RWPE1 (cell line): Measurements from ENCODE around the gene YLPM1.

Experiments
- CTCF ChIA-PET: fragments of 350-600 bp; sonication (Branson Sonifier 250); formaldehyde crosslinking; extraction: SDS; loops from one replicate; lab custom pipeline; 2021; lab: Yijun Ruan, JAX
- POLR2A ChIA-PET: fragments of 400-600 bp; formaldehyde crosslinking; extraction: SDS; loops from one replicate; lab custom pipeline; 2020; ENCODE audit warnings: antibody characterized with exemption; ENCODE audit not compliant: low non-redundant PET; lab: Yijun Ruan, JAX
- DNase-seq: peaks from one replicate; pipeline ENCODE4 v3.0.0; 2012; ENCODE audit warnings: low spot score
- H3K27ac ChIP-seq: fragments of 450-650 bp; 2 replicates; pipeline ENCODE4 v1.5.1; 2017
- TF ChIP-seq, protein P1 (sequence below): fragments of 450-650 bp; conservative IDR thresholded peaks from 2 replicates; pipeline ENCODE4 v1.5.1; 2017; ENCODE audit warnings: low read depth, mild to moderate bottlenecking

The YLPM1 gene

DNA sequence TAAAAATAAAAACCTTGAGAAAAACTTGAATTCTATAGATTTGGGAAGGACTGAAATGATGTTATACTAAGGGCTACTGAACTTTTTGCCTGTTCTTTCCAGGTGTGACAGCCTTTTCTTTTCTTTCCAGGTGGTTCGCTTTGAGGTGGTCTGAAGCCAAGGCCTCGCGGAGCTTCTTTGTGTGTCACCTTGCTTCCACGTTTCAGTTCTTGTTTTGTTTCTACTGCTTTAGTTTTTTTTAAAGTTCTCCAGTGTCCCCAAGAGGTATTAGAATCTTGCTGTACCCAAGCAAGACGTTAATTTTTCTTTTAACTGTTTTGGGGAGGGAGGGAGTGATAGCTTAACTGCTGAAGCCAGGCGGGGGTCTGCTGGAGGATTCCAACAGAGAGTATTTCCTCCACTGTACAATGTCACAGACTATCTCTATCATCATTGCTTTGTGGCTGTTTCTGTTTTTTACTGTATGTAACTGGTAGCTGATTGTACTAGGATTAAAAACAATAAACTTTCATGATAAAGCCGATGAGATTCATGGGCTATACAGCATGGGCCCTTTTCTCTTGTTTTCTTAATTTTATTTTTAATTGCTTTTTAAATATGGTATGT lies 72.6 kb downstream of the YLPM1 start:
- H3K27ac ChIP-seq: no peak overlapping the region
- TF ChIP-seq, protein P1, sequence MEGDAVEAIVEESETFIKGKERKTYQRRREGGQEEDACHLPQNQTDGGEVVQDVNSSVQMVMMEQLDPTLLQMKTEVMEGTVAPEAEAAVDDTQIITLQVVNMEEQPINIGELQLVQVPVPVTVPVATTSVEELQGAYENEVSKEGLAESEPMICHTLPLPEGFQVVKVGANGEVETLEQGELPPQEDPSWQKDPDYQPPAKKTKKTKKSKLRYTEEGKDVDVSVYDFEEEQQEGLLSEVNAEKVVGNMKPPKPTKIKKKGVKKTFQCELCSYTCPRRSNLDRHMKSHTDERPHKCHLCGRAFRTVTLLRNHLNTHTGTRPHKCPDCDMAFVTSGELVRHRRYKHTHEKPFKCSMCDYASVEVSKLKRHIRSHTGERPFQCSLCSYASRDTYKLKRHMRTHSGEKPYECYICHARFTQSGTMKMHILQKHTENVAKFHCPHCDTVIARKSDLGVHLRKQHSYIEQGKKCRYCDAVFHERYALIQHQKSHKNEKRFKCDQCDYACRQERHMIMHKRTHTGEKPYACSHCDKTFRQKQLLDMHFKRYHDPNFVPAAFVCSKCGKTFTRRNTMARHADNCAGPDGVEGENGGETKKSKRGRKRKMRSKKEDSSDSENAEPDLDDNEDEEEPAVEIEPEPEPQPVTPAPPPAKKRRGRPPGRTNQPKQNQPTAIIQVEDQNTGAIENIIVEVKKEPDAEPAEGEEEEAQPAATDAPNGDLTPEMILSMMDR: no peak
- CTCF ChIA-PET: interaction anchor here (1.1 kb wide), 1 partner anchor 25 kb away, joined by 3 read pairs; no protein-coding TSS in a partner anchor
- DNase-seq: no peak
- POLR2A ChIA-PET: no interaction called here

DNA sequence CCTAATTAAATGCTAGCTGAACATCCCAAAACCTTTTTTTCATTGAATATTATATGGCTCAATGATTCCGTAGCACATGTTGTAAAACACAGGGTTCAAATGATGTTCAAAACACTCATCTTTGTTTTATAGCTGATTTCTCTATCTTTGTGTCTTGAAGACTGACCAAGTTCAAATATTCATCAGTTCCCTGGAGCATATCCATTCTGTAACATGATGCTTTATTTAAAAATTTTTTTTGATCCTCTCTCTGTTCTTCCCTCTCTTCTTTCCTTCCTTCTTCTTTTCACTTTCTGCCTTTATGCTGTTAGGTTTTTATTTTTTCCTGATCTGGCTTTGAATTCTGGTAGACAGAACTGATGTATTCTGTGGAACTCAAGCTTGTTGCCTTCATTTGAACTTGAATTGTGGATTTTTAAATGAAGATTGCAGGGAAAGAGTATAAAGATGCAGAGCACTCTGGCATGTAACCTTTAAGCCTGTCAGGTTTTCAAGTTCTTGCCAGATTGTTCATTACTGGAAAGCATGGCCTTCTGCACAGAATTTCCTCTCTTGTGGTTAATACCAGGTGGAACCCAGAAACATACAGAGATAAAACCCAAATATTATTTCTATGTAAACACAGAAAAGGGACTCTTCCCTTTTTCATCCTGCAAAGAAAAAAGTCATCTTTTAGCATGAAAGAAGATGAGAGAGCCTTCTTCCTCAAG lies 73.3 kb downstream of the YLPM1 start:
- ChIA-PET CTCF (interaction anchor here (1.1 kb wide), 1 partner anchor 24 kb away, joined by 3 read pairs; no protein-coding TSS in a partner anchor), POLR2A (no interaction called here)
- TF ChIP-seq, protein P1: no peak
- no peak for DNase-seq
- no peak overlapping the region for H3K27ac ChIP-seq

DNA sequence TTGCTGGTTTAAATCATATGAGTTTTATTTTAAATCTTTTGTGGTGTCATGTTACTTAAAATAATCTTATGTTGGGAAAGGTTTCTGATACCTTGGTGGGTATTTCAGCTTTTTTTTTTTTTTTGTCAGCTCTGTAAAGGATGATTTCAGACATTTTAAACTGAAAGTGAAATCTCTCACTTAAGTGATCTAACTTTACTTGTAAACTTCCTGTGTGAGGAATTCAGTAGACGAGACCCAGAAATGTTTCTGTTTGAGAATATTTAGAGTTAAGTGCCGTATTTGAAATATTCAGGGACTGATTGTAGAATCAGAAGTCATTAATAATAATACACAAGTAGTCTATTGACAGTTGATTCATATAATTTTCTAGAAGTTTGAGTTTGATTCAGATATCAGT lies 75.0 kb downstream of the YLPM1 start:
- no peak overlapping the region for H3K27ac ChIP-seq

DNA sequence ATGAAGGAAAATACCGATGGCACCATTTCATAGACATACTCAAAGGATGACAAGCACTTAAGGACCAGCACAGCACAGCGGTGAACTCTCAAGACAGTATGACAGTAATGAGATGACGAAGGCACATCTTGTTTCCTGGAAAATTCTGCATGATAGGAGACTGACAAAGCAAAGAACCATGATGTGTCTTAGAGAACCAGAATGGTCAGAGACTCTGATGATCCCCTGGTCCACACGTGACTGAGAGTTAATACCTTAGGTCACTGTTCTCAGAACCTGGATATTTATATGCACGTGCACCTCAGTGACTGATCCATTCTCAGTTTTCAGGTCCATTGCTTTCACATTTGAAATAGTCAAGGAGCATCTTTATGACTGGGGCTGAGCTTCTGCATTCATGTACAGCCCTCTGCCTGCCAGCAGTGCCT lies 77.5 kb downstream of the YLPM1 start:
- H3K27ac ChIP-seq: no peak overlapping the region
- TF ChIP-seq, protein P1: no peak
- ChIA-PET CTCF (interaction anchor here (0.6 kb wide), 3 partner anchors 12 to 455 kb away, joined by 3 to 4 read pairs (median 3); no protein-coding TSS in a partner anchor), POLR2A (no interaction called here)
- no peak for DNase-seq

More for the DNA sequence above, 75.0 kb downstream of the YLPM1 start:
- TF ChIP-seq, protein P1: no peak
- DNase-seq: no peak
- POLR2A ChIA-PET: no interaction called here
- CTCF ChIA-PET: no interaction called here

DNA sequence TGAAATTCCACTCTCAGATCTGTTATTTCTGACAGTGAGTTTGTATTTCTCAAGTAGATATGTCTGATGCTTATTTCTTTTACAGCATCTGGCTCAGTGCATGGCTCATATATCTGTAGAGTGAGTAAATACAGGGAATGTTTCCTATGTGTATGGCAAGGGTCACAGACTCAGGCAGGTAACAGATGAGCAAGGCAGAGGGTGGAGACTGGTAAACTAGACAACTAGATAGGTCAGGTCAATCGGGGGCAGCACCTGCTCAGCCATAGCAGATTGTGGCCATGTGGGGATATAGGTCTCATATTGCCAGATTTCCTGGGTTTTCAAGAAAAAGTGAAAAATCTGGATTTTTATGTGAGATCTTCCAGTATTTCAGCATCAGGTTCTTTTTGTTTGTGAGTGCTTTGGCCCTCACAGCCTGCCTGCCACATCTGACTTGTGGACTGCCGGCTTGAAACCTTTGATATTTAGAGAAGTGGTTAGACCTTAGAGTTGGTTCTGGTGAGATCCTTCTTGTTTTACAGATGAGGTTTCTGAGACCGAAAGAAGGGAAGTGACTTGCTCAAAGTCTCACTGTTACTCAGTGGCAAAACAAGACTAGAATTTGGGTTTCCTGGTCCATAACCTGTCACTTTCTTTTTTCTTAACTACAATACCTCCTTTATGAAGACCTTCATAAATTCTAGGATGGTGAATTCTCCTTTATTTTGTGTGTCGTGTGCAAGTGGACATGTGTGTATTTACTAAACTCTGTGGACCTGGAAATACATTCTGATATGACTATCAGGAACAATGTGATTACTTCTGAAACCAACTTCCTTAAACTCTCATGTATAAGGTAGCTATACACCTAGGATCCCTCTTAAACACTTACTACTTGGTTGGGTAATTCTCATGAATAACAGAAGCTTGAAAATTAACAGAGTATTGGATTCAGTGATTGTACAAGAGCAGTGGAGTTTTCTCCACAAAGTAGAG lies 78.4 kb downstream of the YLPM1 start:
- POLR2A ChIA-PET: no interaction called here
- DNase-seq: no peak
- no peak overlapping the region for H3K27ac ChIP-seq
- CTCF ChIA-PET: interaction anchor here (0.6 to 2.1 kb wide), 2 partner anchors 11 to 19 kb away, joined by 4 to 7 read pairs; no protein-coding TSS in a partner anchor
- TF ChIP-seq, protein P1: no peak

DNA sequence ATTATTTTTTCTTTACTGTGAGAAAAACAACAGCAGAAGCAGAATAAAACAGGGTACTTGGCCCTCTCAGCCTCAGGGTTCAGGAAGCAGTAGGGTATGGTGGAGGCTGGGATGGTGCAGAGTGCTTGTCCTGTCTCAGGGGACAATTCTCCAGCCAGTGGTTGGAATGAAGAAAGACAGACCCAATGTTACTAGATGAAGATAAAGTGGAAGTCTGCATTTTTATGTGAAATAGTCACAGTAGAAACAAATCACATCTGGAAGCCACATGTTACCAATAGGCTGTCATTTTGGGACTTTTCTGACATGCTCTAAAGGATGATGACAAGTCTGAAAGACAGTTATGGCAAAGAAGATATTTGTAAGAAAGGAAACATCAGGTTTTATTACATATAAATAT lies 80.5 kb downstream of the YLPM1 start:
- POLR2A ChIA-PET: no interaction called here
- CTCF ChIA-PET: interaction anchor here (2.1 kb wide), 1 partner anchor 17 kb away, joined by 7 read pairs; no protein-coding TSS in a partner anchor
- no peak overlapping the region for H3K27ac ChIP-seq
- TF ChIP-seq, protein P1: no peak
- DNase-seq: no peak
